Ectodermal cell (in vitro differentiated cells): Measurements from ENCODE around the gene OCSTAMP.

Experiments used
- H3K27ac ChIP-seq: 2 replicates; pipeline ENCODE4 v1.7.0; 2013; ENCODE audit warnings: mild to moderate bottlenecking, low read depth, low read length; ENCODE audit not compliant: insufficient read depth, poor library complexity, severe bottlenecking
- H3K27me3 ChIP-seq: 2 replicates; pipeline ENCODE4 v1.7.0; 2013; ENCODE audit warnings: mild to moderate bottlenecking, low read length; ENCODE audit not compliant: insufficient read depth, control insufficient read depth, poor library complexity, severe bottlenecking
- H3K36me3 ChIP-seq: one replicate; pipeline ENCODE4 v1.7.0; 2013; ENCODE audit warnings: low read length; ENCODE audit not compliant: control insufficient read depth, insufficient read depth
- H3K4me1 ChIP-seq: one replicate; pipeline ENCODE4 v1.7.0; 2013; ENCODE audit warnings: low read length; ENCODE audit not compliant: control insufficient read depth, insufficient read depth
- H3K4me3 ChIP-seq: 2 replicates; pipeline ENCODE4 v1.7.0; 2013; ENCODE audit warnings: low read depth, low read length, control low read depth; ENCODE audit not compliant: insufficient read depth
- H3K9me3 ChIP-seq: 2 replicates; pipeline ENCODE4 v1.7.0; 2013; ENCODE audit warnings: mild to moderate bottlenecking, low read length, moderate library complexity; ENCODE audit not compliant: control insufficient read depth
- WGBS, 2 experiments: methylation state at CpG; one replicate each; pipeline ENCODE4 v1.1.7; 2013; ENCODE audit warnings: missing lambda C conversion rate in 2 of 2; 5-methylcytosine and 5-hydroxymethylcytosine counted together

OCSTAMP gene

DNA sequence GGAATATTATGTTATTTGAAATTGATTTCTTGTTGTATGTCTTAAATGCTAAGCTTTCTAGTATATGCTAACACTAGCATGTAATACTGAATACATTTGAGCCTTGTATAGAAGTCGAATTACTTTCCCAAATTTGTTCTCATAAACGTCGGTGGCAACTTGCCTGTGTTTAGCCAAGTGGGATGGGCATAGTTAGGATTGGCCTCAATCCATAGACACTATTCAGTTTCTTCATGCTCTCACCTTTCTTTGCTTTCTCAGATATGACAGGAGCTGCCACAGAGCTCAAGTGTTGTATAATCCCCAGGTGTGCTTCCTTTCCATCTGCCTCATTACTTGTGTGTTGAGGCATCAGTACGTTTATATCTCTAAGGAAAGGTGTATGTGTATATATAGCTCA, 56.4 kb downstream of the OCSTAMP start:
- Histone ChIP-seq H3K27me3 (no peaks in the 10 kb centered on the region), H3K36me3 (peaks cover 4% of the 10 kb centered on the region), H3K27ac (no peak overlapping the region), H3K4me1 (no peaks in the 10 kb centered on the region), H3K4me3 (no peak overlapping the region), H3K9me3 (no peaks in the 10 kb centered on the region)
- WGBS, 2 experiments, result 95 to 98% methylated on average over 3 of the region's 4 CpGs

DNA sequence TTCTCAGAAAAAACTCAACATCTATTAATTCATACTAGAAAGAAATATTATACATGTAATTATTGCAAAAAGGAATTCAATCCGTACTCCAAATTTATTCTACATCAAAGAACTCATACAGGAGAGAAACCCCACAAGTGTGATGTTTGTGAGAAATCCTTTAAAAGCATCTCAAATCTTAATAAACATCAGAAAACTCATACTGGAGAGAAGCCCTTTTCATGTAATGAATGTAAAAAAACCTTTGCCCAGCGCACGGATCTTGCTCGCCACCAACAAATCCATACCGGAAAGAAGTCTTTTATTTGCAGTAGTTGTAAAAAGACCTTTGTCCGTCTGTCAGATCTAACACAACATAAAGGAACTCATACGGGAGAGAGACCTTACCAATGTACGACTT, 59.1 kb downstream of the OCSTAMP start:
- Histone ChIP-seq H3K9me3 (no peaks in the 10 kb centered on the region), H3K27me3 (no peaks in the 10 kb centered on the region), H3K36me3 (no peaks in the 10 kb centered on the region), H3K4me1 (no peaks in the 10 kb centered on the region), H3K4me3 (no peak overlapping the region), H3K27ac (no peak overlapping the region)
- WGBS, 2 experiments, result 91 to 95% methylated on average over 4 to 8 of the region's 8 CpGs
